H9 (cell line): ENCODE results near the gene HCAR3. TPM values are rescaled to one million over a fixed set of nuclear protein-coding genes. Genes with fewer than 3 reads are reported as not detected.

Experiments
- DNase-seq: peaks from one replicate; pipeline ENCODE4 v3.0.0-alpha.2; 2017
- H2AFZ ChIP-seq: one replicate; pipeline ENCODE4 v1.6.1; 2013; ENCODE audit warnings: mild to moderate bottlenecking, low read length, control low read depth, moderate library complexity
- H2AK5ac ChIP-seq: 2 replicates; pipeline ENCODE4 v1.6.1; 2013; ENCODE audit warnings: low read length, control low read depth, mixed read lengths; ENCODE audit not compliant: insufficient read length
- H2BK120ac ChIP-seq: one replicate; pipeline ENCODE4 v1.6.1; 2013; ENCODE audit warnings: low read depth, mild to moderate bottlenecking, low read length, control low read depth, inconsistent platforms; ENCODE audit not compliant: poor library complexity, severe bottlenecking
- H2BK12ac ChIP-seq: 2 replicates; pipeline ENCODE4 v1.6.1; 2013; ENCODE audit warnings: low read length, control low read depth, mixed read lengths, low read depth; ENCODE audit not compliant: insufficient read length
- H2BK15ac ChIP-seq: 2 replicates; pipeline ENCODE4 v1.6.1; 2013; ENCODE audit warnings: low read depth, low read length, control low read depth
- H2BK20ac ChIP-seq: one replicate; pipeline ENCODE4 v1.6.1; 2013; ENCODE audit warnings: low read depth, mild to moderate bottlenecking, low read length, control low read depth, inconsistent platforms; ENCODE audit not compliant: poor library complexity, severe bottlenecking
- H2BK5ac ChIP-seq: 2 replicates; pipeline ENCODE4 v1.6.1; 2013; ENCODE audit warnings: low read length, control low read depth, mixed read lengths; ENCODE audit not compliant: insufficient read length
- H3K14ac ChIP-seq: 2 replicates; pipeline ENCODE4 v1.6.1; 2013; ENCODE audit warnings: low read length, control low read depth; ENCODE audit not compliant: insufficient read depth
- H3K18ac ChIP-seq: 2 replicates; pipeline ENCODE4 v1.6.1; 2013; ENCODE audit warnings: low read depth, mild to moderate bottlenecking, mixed read lengths, low read length, control low read depth; ENCODE audit not compliant: insufficient read length
- H3K23ac ChIP-seq: 2 replicates; pipeline ENCODE4 v1.6.1; 2013; ENCODE audit warnings: low read length, control low read depth, mixed read lengths, low read depth; ENCODE audit not compliant: insufficient read length
- H3K23me2 ChIP-seq: 2 replicates; pipeline ENCODE4 v1.6.1; 2013; ENCODE audit warnings: low read depth, mild to moderate bottlenecking, mixed read lengths, low read length, control low read depth; ENCODE audit not compliant: insufficient read length, poor library complexity, severe bottlenecking
- H3K27ac ChIP-seq: 2 replicates; pipeline ENCODE4 v1.5.1; 2013; ENCODE audit warnings: low read length, control low read depth, mixed read lengths, low read depth; ENCODE audit not compliant: insufficient read length
- H3K27me3 ChIP-seq: 2 replicates; pipeline ENCODE4 v1.6.1; 2013; ENCODE audit warnings: low read length, control low read depth, inconsistent platforms; ENCODE audit not compliant: insufficient read depth
- H3K4ac ChIP-seq: 2 replicates; pipeline ENCODE4 v1.6.1; 2013; ENCODE audit warnings: low read depth, mild to moderate bottlenecking, control low read depth, inconsistent platforms, low read length, moderate library complexity
- H3K4me1 ChIP-seq: 2 replicates; pipeline ENCODE4 v1.6.1; 2013; ENCODE audit warnings: low read length, control low read depth, inconsistent platforms; ENCODE audit not compliant: insufficient read depth
- H3K4me2 ChIP-seq: 2 replicates; pipeline ENCODE4 v1.6.1; 2013; ENCODE audit warnings: low read length, control low read depth, mixed read lengths; ENCODE audit not compliant: insufficient read length, insufficient read depth
- H3K56ac ChIP-seq: 2 replicates; pipeline ENCODE4 v1.6.1; 2013; ENCODE audit warnings: low read depth, mild to moderate bottlenecking, mixed read lengths, low read length, control low read depth; ENCODE audit not compliant: insufficient read length
- H3K79me1 ChIP-seq: 2 replicates; pipeline ENCODE4 v1.6.1; 2013; ENCODE audit warnings: low read depth, mild to moderate bottlenecking, moderate library complexity, low read length, control low read depth, inconsistent platforms; ENCODE audit not compliant: insufficient read depth, poor library complexity, severe bottlenecking
- H3K79me2 ChIP-seq: 2 replicates; pipeline ENCODE4 v1.6.1; 2013; ENCODE audit warnings: low read length, control low read depth, inconsistent platforms; ENCODE audit not compliant: insufficient read depth
- H3K9ac ChIP-seq: 2 replicates; pipeline ENCODE4 v1.6.1; 2013; ENCODE audit warnings: low read length, control low read depth, mixed read lengths; ENCODE audit not compliant: insufficient read length; ENCODE audit errors: extremely low read depth
- H3K9me3 ChIP-seq: one replicate; pipeline ENCODE4 v1.6.1; 2013; ENCODE audit warnings: low read depth, low read length, inconsistent platforms; ENCODE audit not compliant: control insufficient read depth
- H3T11ph ChIP-seq: one replicate; pipeline ENCODE4 v1.6.1; 2013; ENCODE audit warnings: mild to moderate bottlenecking, low read length, control low read depth, inconsistent platforms
- H4K20me1 ChIP-seq: one replicate; pipeline ENCODE4 v1.6.1; 2013; ENCODE audit not compliant: control insufficient read depth, insufficient read length, insufficient read depth
- H4K5ac ChIP-seq: 2 replicates; pipeline ENCODE4 v1.6.1; 2013; ENCODE audit warnings: low read depth, mild to moderate bottlenecking, mixed read lengths, low read length, control low read depth; ENCODE audit not compliant: insufficient read length
- H4K8ac ChIP-seq: replicated peaks from 2 replicates; pipeline ENCODE4 v1.6.1; 2013; ENCODE audit warnings: low read length, control low read depth, mixed read lengths, low read depth; ENCODE audit not compliant: insufficient read length
- H4K91ac ChIP-seq: 2 replicates; pipeline ENCODE4 v1.6.1; 2013; ENCODE audit warnings: low read depth, mild to moderate bottlenecking, moderate library complexity, mixed read lengths, low read length, control low read depth; ENCODE audit not compliant: insufficient read length
- H3K27ac Mint-ChIP-seq, 3 experiments: 2 replicates in 2 of 3; 3 replicates in 1 of 3; pipeline ENCODE4 v1.8.0; 2020 to 2021; ENCODE audit warnings: mixed read lengths in 3 of 3, mild to moderate bottlenecking in 1 of 3, moderate library complexity in 1 of 3
- H3K27me3 Mint-ChIP-seq: 2 replicates; pipeline ENCODE4 v1.8.0; 2021; ENCODE audit warnings: low read depth, mild to moderate bottlenecking, moderate library complexity, mixed read lengths
- H3K36me3 Mint-ChIP-seq, 3 experiments: 2 replicates in 2 of 3; 3 replicates in 1 of 3; pipeline ENCODE4 v1.8.0; 2020 to 2021; ENCODE audit warnings: low read depth in 3 of 3, mixed read lengths in 3 of 3; ENCODE audit not compliant: insufficient read depth in 1 of 3
- H3K4me1 Mint-ChIP-seq, 2 experiments: 2 replicates each; pipeline ENCODE4 v1.8.0; 2020; ENCODE audit warnings: mixed read lengths in 2 of 2
- H3K4me3 Mint-ChIP-seq, 2 experiments: 2 replicates in 1 of 2; 3 replicates in 1 of 2; pipeline ENCODE4 v1.8.0; 2020 to 2021; ENCODE audit warnings: mild to moderate bottlenecking in 2 of 2, mixed read lengths in 2 of 2, moderate library complexity in 1 of 2
- H3K9me3 Mint-ChIP-seq, 2 experiments: 2 replicates in 1 of 2; 3 replicates in 1 of 2; pipeline ENCODE4 v1.8.0; 2020; ENCODE audit warnings: mild to moderate bottlenecking in 2 of 2, mixed read lengths in 2 of 2, moderate library complexity in 1 of 2
- CTCF ChIP-seq: fragments of 200-600 bp; sonication (generic); conservative IDR thresholded peaks from 3 replicates; pipeline ENCODE4 v1.8.0; 2021; ENCODE audit warnings: antibody characterized with exemption, mild to moderate bottlenecking
- WGBS: extraction: QIAGEN DNeasy Blood & Tissue Kit; methylation state at CpG from one replicate; pipeline ENCODE4 v1.1.7; 2013; ENCODE audit warnings: missing lambda C conversion rate, low lambda C conversion rate, mixed read lengths; ENCODE audit not compliant: insufficient read length; ENCODE audit errors: extremely low coverage; 5-methylcytosine and 5-hydroxymethylcytosine counted together
- total RNA-seq: library from RNA; stranded (reverse); gene quantifications from 2 replicates; pipeline ENCODE4 v1.2.1, GENCODE V29; 2021

The HCAR3 gene
- total RNA-seq, 1 experiment from 2014 or later = not detected

GRCh38 chr12:122686538-122686937 lies 30.1 kb downstream of the HCAR3 start:
- Histone ChIP-seq H4K8ac (no peak overlapping the region), H3K9ac (no peak overlapping the region), H3K56ac (no peak overlapping the region), H3K79me2 (no peaks in the 10 kb centered on the region), H2AK5ac (no peak overlapping the region), H3K14ac (no peak overlapping the region), H3K9me3 (no peaks in the 10 kb centered on the region), H3K18ac (no peak overlapping the region), H3K27me3 (no peaks in the 10 kb centered on the region), H4K5ac (no peak overlapping the region), H3K4ac (no peak overlapping the region), H3K23me2 (no peaks in the 10 kb centered on the region), H3K23ac (no peak overlapping the region), H3K27ac (no peak overlapping the region), H2BK15ac (no peak overlapping the region), H2BK5ac (no peak overlapping the region), H3T11ph (no peak overlapping the region), H3K79me1 (no peaks in the 10 kb centered on the region), H2AFZ (no peak overlapping the region), H2BK12ac (no peak overlapping the region), H3K4me1 (no peaks in the 10 kb centered on the region; the same call in 1 of the 2 replicates), H2BK20ac (no peak overlapping the region), H3K4me2 (no peak overlapping the region), H4K20me1 (no peaks in the 10 kb centered on the region), H2BK120ac (no peak overlapping the region), H4K91ac (no peak overlapping the region)
- no CpG with 5 or more reads among the region's 3 CpGs for WGBS
- Mint-ChIP-seq H3K27me3 (no peaks in the 10 kb centered on the region; the same call in 1 of the 2 replicates), H3K27ac (no peak overlapping the region), H3K4me3 (no peak overlapping the region), H3K36me3 (no peaks in the 10 kb centered on the region), H3K4me1 (peaks cover 3 to 20% of the 10 kb centered on the region in 2 experiments), H3K9me3 (no peaks in the 10 kb centered on the region)
- no peak for DNase-seq
- no peak for TF ChIP-seq CTCF
